Dermis blood vessel endothelial cell (primary cell): ENCODE measurements around the gene TNIK. TPM values are rescaled to one million over a fixed set of nuclear protein-coding genes. Genes with fewer than 3 reads are reported as not detected.
"Not testable (repeated sequence)": the region's sequence is repeated elsewhere in the genome, so short reads cannot be mapped to it uniquely, and the experiment has no call there.

Experiments used
- DNase-seq: peaks from one replicate; pipeline ENCODE4 v3.0.0; 2010
- total RNA-seq: library from RNA; depleted of rRNA; stranded (reverse); fragments of >200 nt; gene quantifications from 2 replicates; pipeline ENCODE4 v1.2.3, GENCODE V29; 2014

Gene TNIK
- total RNA-seq, 1 donor from 2014 or later = 8.2 TPM

DNA sequence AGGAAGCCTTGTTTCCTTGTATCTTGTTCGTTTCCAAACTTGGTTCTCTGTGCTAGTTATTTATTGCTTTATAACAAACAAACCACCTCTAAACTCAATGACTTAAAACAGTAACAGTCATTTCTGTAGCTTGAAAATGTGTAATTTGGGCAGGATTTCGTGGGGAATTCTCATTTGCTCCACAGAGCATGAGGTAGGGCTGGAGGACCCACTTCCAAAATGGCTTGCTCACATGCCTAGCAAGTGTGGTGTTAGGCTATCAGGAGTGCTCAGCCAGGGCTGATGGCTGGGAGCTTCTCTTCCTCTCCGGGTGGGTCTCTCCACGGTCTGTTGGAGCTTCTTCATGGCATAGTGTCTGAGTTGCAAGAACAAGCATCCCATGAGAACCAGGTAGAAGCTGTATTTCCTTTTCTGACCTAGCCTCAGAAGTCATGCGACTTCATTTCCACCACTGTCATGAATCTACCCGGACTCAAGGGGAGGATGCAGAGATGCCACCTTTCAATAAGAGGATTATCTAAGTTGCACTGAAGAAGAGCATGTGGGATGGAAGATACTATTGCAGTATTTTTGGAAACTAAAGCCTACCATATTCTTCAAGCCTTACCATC lies 8.2 kb upstream of the TNIK start:
- DNase-seq = no peak

DNA sequence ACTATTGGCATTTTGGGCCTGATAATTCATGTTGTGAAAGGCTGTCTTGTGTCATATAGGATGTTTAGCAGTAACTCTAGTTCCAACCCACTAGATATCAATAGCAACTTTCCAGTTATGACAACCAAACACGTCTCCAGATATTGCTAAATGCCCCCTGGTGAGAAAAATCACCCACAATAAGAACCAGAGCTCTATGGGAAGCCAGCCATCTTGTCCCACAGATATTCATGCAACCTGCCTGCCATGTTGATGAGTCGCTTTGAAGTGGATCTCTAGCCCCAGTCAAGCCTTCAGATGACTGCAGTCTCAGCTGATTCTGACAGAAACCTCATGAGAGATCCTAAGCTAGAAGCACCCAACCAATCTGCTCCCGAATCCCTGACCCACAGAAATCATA lies 5.6 kb upstream of the TNIK start:
- no peak for DNase-seq

DNA sequence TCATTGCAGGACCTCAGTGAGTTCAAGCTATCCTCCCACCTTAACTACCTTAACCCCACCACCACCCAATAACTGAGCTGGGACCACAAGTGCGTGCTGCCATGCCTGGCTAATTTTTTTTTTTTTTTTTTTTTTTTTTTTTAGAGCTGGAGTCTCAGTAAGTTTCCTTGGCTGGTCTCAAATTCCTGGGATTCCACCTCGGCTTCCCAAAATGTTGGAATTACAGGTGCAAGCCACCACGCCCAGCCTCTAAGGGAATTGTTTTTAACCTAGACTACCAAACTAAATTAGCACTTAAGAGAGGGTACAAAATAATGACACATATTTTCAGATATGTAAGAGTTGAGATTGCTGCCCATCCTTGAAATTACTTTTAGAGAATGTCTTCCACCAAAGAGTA lies 4.3 kb upstream of the TNIK start:
- no peak for DNase-seq

DNA sequence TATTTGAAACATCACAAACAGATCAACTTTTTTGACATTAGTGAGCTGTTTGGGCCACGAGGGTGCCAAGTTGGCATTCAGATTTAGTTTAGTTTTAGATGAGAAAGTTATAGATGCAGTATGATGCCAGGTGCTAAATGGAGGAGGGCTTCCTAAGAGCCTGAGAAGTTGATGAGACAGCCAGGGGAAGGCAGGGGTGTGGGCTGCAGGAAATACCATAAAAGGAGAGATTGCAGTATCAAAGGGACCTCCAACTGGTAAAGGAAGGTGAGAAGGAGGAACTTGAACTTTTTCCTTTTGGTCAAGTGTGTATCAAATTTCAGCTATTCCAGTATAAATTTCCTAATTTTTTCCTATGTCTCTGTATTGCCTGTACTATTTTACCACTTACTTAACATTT lies 2.0 kb upstream of the TNIK start:
- peak; percentile 28 for DNase-seq

DNA sequence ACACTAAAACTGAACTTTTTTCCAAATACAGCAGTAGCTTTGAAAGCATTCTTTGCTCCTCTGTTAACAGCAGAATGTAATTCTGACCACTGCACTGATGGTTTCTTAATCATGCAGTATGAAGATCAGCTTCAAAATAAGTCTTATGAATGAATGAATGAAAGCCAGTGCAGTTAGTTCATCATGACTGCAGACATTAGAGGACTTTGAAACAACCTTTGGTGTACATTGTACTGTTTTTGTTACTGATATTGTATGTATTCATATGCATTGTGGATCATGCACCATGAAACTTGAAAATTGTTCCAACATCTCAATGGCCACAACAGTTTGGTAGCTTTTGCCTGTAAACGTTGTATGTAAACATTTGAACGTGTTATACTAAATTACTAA lies 1.3 kb upstream of the TNIK start:
- no peak for DNase-seq

DNA sequence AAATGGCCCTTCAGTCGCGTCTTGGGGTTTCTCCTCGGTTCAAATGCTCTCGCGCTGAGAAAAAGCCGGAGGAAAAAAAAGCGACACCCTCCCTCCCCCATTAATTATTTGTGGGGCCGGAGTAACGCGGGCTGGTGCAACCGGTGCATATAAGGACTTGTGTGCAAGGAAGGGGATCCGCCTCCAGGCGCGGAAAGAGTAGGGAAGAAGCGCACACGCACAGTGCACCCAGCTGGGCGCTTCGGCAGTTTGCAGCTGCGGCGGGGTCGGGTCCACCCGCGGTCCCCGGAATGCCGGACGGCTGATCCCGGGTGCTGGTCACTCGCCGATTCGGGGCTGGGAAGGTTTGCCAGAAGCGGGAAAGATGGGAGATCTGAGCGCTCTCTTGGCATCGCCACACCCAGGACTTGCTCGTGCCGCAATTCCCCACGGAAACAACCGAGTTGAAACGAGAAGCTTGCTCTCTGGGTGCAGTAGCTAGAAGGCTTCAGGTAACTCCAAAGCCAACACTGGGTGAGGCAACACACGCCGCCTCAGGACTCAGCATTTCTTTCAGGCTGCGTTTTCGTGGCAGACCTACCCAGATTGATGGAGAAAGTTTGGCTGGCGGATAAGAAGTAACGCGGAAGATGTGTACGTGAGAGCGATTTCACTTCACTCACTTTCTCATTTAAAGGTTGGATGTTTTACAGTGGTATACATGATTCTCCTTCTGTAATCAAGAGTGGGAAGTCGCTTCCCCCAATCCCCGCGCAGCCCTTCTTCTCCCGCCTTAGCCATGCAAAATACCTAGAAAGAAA lies 720 bp upstream of the TNIK start:
- peak; percentile 77 for DNase-seq

DNA sequence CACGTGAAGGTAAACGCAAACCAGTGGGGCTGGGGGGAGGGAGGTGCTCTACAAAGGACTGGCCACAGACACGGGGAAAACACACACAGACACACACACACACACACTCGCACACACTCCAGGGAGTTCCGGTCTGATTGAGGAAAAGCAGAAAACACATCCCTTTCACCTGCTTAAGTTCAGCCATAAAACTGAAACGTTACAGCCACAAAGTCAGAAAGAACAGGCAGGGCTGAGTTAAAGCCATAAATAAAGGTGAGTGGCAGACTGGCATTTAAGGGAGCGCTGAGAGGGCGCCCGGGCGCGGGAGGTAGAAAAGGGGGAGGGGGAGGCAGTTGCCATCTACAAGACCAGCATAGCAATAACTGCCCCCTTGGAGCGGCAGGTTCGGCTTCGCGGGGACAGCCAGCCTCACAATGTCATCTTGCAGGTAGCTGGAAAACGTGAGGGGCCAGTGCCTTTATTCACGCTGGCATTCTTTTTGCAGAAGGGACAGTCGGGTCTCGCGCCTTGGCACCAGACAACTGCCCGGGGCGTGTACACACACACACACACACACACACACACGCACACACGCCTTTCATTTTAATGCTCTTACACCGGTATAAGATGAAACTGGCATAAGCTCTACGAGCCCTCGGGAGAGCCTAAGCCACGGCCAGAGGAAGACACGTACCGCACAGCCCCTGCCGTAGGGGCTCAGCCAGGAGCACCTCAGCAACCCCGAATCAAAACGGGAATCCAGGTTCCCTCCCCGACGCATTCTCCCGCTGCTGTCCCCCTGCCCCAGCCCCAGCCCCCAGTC lies 866 bp downstream of the TNIK start:
- peak; percentile 59 for DNase-seq

DNA sequence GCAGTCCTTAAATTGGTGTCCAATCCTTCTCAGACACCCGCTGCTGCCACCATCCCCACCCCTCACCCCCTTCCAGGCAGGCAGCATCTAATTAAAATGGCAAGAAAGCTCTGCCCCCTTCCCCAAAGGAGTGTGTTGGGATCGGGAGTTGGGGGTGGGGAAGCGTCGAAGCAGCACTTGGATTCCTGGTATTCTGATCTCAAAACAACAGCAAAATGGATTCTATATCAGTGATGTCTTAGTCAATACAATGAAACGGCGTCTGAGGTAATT lies 1.4 kb downstream of the TNIK start:
- DNase-seq = no peak

DNA sequence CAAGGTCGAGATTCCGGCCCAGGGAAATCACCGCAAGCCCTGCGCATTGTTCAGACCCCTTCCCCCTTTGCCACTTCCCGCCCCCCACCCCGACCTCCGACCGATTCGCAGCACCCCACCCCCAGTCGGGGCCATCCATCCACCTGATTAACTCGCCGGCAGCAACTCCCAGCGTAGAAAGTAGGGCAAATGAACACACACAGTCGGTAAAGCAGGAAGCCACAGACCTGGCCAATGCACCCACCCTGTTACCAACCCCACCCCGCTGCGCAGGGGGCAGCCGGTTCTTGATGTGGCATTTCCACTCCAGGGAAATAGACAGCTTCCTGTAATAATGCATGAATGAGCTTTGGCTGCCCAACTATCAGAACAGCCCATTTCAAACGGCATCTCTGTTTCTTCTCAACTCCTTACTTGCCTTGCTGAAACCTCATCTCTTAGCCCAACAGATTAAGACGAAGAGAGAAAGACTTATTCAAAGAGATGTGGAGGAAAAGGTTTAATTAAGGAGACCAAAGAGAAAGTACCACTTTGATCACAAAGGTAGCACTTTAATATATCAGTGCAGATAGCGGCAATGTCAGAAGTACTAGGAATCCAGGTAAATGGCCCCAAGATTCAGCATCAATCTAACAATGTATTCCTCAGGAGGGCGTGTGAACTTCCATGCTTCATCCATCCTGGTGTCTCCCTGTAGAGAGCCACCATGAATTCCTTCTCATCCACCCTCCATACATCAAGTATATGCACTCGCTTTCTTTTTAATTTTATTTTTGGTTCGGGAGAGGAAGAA lies 1.9 kb downstream of the TNIK start:
- DNase-seq = peak; percentile 45

DNA sequence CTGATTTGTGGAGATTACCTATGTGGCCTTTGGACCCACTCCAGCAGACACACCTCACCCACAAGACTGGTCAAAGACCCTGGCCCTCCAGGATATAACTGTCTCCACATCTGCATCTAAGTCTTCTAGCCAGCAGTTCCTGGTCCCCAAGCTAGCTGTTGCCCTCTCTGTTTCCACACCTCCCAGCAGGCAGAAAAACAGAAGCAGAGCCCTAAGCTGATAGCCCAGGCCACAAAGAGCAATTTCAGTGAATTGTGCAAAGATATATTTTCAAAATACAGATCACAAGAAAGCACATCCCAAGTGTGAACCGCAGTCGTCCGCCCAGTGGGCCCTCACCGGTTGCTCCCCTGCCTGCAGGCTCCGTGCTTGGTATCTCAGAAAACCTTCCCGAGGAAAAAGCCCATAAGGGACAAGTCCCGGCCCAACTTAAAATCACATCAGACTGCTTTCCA lies 2.6 kb downstream of the TNIK start:
- DNase-seq = no peak

DNA sequence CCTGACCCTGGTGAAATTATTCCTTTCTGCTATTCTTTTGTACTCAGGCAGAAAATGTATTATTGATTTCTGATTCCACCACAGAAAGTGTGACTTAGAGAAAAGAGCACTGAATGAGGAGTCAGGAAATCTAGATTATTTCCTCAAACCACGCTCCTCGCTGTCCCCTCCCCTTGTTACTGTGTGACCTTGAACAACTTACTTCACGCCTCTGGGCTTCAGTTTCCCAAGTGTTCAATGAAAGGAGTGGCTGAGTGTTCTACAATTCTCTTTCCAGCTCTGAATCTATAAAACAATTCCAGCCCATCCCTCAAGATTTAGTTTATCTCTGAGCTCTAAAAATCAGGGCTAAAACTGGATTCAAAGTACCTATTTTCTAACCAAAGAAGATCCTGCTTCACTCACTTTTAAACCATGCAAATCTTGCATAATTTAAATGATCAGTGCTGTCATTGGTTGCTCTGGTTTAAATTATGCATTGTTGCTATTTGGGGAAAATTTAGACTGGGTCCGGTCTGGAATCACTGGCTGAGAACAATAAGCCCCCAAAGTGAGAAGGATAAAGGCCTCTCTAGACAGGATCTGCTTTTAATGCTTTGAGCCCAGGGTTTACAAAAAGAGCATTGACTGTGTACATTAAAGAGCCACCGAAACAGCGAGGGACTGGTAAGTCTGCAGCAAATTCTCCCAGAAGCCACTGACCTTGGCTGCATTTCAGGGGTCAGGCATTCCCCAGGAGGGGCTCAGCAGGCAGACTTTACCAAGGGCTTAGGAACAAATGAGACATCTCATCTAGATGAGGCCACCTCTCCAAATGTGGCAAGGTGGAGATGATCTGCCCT lies 3.2 kb downstream of the TNIK start:
- no peak for DNase-seq

DNA sequence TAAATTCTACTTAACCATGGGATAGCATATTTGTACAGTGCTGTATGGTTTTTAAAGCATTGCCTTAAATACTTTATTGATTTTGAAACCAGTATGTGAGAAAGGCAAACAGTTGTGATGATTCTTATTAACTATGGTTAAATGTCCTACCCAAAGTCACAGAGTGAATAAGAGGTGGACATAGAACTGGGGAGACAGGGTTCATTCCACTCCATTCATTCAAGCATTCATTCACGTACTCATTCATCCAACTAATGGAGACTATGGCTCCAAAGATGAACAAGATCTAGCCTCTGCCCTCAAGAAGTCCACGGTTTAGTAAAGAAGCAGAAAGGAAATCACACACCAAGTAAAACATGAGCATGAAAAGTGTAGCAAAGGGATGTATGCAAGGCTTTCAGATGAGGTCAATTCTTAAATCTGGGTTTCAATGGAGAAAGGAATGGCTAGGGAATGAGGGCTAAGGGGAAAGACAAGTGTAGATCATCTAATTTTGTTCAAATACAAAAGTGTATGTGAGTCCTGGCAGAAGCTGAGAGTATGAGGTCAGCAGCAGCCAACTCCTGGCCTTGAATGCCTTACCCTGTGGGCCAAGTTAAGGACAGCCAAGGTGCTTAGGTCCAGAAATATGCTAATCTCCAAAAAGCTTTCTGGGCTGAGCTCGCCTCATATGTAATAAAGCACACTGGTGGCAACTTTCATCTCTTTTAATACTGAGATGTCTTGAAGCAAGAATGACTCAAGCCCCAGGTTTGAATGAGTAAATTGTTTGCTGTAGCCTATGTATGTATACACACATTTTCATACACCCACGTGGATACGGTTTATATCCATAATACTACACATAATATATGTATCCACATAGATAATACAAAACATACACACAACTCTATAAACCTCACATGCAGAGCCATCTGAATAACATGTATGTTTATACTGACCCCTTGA lies 4.3 kb downstream of the TNIK start:
- no peak for DNase-seq

DNA sequence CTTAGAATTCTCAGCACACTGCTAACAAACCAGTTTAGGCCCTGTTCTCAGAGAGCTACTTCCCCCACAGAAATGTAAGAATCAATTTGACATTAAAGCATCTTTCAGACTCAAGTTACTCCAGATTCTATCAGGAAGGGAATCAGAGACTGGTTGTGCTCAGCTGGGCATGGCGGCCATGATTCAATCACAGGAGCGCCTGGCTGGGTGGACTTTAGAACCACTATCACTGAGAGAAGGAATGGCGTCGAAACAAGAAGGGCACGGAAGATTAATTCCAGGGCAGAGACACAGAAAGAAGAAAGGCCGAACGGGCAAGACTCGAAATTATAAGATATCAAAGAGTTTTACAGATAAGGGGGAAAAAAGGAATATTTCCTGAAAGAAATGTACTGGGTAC lies 6.2 kb downstream of the TNIK start:
- DNase-seq = no peak

DNA sequence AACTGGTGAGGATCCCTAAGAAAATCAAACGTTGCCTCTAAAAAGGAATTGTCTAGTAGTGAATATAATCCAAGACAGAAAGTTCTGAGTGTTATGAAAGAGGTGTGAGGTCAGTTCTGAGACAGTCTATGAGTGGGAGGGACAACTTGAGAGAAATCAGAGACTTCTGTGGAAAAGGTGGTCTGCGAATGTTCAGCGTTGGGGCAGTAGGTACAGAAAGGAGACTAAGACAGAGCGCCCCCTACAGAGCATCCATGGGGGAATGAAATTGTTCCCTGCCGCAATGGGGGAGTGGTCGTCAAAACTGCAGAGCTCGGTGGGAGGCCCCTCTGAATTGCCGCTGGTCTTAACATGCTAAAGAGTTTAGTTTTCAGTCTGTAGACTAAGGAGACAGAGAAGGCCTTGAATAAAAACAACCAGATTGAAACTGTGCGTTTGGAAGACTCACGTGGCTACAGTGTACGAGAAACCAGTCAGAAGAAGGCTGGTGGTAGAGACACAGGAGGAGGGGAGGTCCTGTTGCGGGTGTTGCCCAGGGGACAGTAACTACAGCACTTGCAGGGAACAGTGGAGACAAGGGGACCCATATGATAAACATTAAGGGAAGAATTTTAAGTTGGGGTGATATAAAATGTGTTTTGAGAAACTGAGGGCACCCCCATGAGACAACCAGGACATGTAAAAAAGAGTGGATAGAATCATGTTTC lies 6.9 kb downstream of the TNIK start:
- DNase-seq = peak; percentile 42

DNA sequence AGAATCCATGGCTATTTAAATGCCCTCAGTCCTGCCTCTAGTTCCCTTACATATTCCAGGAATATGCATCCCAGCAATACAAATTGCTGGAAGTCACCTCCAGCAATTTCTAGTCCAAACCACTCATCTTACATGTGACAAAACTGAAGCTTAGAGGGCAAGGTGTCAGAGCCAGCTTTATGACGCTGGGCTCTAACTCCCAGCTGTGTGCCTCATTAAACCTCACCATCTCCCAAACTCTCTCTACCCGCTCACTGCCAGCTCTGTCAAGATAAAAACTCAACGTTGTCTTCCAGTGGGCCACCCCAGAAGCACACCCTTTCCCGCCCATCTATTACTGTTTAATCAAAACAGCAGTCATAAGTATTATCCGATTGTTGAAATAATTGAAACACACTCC lies 7.9 kb downstream of the TNIK start:
- DNase-seq = no peak

DNA sequence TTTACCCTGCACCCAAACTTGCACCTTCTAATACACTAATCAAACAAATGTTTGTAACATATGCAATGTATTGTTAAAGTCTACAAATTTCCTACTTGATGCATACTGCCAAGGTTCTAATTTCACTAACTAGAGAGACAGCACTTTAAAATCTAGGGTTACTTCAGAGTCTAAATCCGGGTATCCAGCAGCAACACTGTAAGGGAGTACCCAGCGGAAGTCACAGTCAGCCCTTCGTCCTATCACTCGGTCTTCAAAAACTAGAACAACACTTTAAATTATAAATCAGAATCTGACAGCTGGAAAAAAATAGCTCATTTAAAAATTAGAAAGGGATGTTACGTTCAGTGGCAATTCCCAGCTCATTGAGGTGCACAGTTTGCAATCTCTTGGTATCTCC lies 8.3 kb downstream of the TNIK start:
- no peak for DNase-seq

DNA sequence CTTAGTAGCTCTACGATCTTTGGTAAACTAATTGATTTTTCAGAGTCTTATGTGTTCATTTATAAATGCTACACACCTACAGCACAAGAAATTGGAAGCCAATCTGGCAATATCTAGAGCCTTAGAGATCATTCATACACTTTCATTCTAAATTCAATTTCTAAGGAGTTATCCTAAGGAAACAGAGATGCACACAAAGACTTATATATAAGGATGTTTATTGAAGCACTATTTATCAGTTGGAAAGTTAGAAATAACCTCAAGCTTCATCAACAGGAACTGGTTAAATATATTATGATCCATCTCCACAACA lies 12.7 kb downstream of the TNIK start:
- not testable (repeated sequence) for DNase-seq

DNA sequence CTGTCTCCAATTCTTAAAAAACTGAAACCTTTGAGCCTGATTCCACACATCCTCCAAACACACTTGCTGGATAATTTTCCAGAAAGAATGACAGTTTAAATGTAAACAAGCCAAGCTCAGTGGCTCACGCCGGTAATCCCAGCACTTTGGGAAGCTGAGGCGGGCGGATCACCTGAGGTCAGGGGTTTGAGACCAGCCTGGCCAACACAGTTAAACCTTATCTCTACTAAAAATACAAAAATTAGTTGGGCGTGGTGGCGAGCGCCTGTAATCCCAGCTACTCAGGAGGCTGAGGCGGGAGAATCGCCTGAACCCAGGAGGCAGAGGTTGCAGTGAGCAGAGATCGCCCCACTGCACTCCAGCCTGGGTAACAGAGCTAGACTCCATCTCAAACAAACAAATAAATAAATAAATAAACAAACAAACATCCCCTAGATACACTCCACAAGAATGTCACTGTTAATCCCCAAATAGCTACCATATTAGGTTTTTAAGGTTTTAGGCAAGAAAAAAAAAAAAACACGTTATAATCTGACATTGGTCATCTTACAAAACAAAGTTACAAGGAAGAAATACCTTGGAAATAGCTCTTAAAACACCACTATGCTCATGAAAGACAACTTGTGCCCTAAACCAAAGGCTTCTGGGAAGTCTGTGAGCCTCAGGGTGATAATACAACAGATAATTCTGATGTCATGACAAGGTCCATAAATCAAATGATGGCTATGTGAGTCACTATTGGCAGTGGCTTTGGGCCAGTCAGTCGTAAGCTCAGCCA lies 13.2 kb downstream of the TNIK start:
- peak; percentile 68 for DNase-seq

DNA sequence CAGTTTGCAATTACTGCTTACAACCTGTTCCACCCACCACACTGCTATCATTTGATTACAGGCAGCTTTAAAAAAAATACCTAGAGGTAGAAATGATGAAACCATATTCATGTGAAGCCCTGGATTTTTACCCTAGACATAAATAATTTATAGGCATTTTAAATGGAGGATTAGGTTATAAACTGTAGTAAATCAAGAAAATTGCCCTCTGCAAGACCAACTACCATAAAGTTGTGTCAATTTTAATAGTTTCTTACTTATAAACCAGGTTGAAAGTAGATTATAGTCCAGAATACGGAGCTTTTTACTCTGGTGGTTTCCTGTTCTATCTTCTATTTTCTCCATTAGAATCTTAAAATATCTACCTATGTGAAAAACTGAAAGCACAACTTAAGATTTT lies 13.9 kb downstream of the TNIK start:
- DNase-seq = no peak
